GM21526 (cell line): Measurements from ENCODE around the gene COASY.

Experiments used
- ATAC-seq: cut with Tn5 transposase; IDR thresholded peaks from one replicate; pipeline ENCODE4 v1.9.1; 2021; ENCODE audit warnings: moderate library complexity; ENCODE audit not compliant: unreplicated experiment, low FRiP score

Gene COASY

DNA sequence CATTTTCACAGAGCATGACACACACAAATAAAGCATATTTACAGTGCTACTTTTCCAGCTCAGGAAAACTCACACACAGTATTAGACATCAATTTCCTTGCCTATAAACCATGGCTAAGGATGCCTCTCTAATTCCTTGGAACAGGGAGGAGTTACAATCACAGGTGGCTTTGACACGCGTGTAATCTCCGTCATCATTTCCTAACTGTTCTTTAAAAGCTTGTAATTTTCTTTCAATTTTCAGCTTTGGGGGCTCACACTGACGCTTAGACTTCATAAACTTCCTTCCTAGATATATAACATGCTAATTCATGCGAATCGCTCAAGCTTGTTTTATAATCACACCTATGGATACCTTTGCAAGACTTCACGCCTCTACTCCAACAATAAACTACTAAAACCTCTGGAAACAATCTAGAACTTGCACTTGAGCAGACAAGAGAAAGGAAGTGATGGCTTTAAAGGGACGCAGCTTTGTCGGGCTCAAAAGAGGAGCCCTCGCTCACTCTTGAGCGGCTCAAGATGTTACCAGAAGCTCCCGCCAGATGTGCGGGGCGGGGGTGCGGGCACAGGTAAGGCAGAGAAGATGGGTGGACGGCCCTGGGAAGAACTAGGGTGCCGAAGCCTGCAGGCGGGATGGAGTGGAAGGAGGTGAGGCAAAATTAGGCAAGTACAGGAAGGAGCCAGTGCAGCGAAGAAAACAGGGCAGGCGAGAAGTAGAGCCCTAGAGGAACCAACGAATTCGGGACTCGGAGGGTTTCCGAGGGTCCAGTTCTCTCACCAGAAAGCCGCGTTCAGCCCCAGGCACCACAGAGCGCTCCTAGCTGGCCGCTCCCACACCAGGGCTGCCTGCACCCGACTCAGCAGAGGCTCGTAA lies 46.6 kb downstream of the COASY start:
- no peak for ATAC-seq

- ATAC-seq = peak; percentile 84
These were observed 47.4 kb downstream of the COASY start, which contains the start of the genes RETREG3 and TUBG1 for GRCh38 chr17:42609182-42609813. Gene RETREG3 (minus strand): TSS chr17:42609374. CDS start chr17:42609324, 50 bp downstream. Gene TUBG1 (plus strand): TSS chr17:42609683. CDS start chr17:42609738, 55 bp downstream.

DNA sequence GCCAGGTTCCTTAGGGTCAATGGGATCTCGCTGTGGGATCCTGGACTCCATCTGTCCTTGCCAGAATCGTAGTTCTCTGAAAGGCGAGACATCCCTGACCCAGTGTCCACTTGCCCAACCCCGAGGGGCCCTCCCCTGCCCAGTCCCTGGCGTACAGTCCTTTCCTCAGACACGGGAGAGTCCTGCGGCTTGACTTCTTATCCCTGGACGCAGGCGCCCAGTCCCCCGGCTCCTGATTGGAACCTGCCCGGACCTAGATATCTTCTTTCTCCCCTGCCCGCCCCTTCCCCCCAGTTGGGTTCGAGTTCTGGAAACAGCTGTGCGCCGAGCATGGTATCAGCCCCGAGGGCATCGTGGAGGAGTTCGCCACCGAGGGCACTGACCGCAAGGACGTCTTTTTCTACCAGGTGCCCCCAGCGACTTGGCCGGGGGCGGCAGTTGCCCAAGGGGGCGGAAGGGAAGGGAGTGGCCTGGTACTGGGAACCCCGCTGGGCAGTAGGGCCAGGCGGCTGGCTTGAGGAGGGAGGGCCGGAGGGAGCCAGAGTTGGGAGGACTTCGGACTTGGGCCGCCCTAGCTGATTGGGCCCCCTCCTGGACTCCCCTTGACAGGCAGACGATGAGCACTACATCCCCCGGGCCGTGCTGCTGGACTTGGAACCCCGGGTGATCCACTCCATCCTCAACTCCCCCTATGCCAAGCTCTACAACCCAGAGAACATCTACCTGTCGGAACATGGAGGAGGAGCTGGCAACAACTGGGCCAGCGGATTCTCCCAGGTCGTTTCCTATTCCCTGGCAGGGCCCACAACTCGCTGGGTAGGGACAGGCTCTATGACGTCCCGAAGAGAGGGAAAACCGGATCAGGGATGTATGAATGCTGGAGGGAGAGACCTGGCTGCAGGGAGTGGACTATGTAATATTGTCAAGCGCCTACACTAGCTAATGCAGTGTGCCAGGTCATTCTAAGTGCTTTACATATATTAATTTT lies 48.2 kb downstream of the COASY start:
- ATAC-seq = peak; percentile 8

DNA sequence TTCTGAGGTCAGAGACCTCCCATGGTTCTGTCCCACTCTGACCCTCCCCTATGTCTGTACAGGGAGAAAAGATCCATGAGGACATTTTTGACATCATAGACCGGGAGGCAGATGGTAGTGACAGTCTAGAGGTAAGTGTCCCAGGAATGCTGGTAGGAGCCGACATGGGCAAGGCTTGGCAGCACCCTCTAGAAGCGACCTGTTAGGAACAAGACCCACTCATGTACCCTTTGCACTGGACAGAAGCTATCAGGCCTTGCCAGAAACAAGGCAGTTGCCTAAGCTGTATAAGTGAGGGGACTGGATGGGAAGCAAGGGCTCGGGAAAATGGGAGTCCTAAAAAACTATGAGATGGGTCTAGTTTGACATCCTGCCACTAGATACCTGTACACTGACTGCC lies 50.1 kb downstream of the COASY start:
- no peak for ATAC-seq

DNA sequence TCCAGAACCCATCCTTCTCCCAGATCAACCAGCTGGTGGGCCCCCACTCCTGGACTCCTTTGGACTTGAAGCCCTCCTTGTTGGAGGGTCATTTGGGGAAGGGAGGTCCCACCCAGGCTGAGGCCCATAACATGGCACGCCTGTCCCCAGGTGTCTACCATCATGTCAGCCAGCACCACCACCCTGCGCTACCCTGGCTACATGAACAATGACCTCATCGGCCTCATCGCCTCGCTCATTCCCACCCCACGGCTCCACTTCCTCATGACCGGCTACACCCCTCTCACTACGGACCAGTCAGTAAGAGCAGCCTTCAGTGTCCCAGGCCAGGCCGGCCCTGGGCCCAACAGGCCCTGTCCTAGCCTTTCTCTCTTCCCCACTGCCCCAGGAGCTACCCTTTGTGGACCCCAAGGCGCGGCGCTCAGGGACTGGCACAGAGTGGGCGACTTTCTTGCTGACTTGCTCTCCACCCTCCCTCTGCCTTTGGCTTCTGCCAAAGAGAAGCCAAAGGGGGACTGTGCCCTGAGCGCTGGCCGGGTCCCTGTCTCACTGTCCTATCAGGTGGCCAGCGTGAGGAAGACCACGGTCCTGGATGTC lies 51.8 kb downstream of the COASY start:
- no peak for ATAC-seq
